Fibroblast of lung (primary cell): ENCODE results near the gene NNT. TPM values are rescaled to one million over a fixed set of nuclear protein-coding genes. Genes with fewer than 3 reads are reported as not detected.
A peak's percentile ranks its signal among the peaks of the same experiment; 100 is the strongest.

Source experiments
- DNase-seq, 2 donors: peaks; one replicate each; pipeline versions ENCODE4 v3.0.0 to v3.0.0-alpha.2; 2010; ENCODE audit warnings: low read depth in 2 of 2
- H2AFZ ChIP-seq: 2 replicates; pipeline ENCODE4 v1.5.1; 2012; ENCODE audit warnings: low read length, control low read depth, inconsistent platforms
- H3K27ac ChIP-seq: 2 replicates; pipeline ENCODE4 v1.5.1; 2011; ENCODE audit warnings: low read length, control low read depth; ENCODE audit not compliant: insufficient read depth
- H3K27me3 ChIP-seq: 2 replicates; pipeline ENCODE4 v1.5.1; 2011; ENCODE audit warnings: mild to moderate bottlenecking, low read length; ENCODE audit not compliant: control insufficient read depth, insufficient read depth
- H3K36me3 ChIP-seq: 2 replicates; pipeline ENCODE4 v1.5.1; 2011; ENCODE audit warnings: low read length; ENCODE audit not compliant: control insufficient read depth, insufficient read depth
- H3K4me1 ChIP-seq: 2 replicates; pipeline ENCODE4 v1.5.1; 2011; ENCODE audit warnings: low read length; ENCODE audit not compliant: control insufficient read depth, insufficient read depth; ENCODE audit errors: extremely low read depth
- H3K4me2 ChIP-seq: 2 replicates; pipeline ENCODE4 v1.5.1; 2011; ENCODE audit warnings: low read length, control low read depth; ENCODE audit not compliant: insufficient read depth; ENCODE audit errors: extremely low read depth
- H3K4me3 ChIP-seq, 4 experiments: fragments of 200-600 bp in 1 of 4; sonication (generic) in 1 of 4; replicated peaks in 1 of 4; 2 replicates each; pipeline ENCODE4 v1.5.1; 2011 to 2016; ENCODE audit warnings: low read length in 4 of 4, low read depth in 3 of 4, mild to moderate bottlenecking in 3 of 4, control low read depth in 2 of 4, inconsistent platforms in 1 of 4, mixed read lengths in 1 of 4; ENCODE audit not compliant: insufficient read depth in 1 of 4; ENCODE audit errors: control extremely low read depth in 1 of 4
- H3K79me2 ChIP-seq: 2 replicates; pipeline ENCODE4 v1.5.1; 2012; ENCODE audit warnings: mild to moderate bottlenecking, low read length, inconsistent platforms; ENCODE audit not compliant: control insufficient read depth, insufficient read depth
- H3K9ac ChIP-seq: 2 replicates; pipeline ENCODE4 v1.5.1; 2011; ENCODE audit warnings: mild to moderate bottlenecking, low read length, control low read depth; ENCODE audit not compliant: insufficient read depth
- H3K9me3 ChIP-seq: 2 replicates; pipeline ENCODE4 v1.5.1; 2012; ENCODE audit warnings: low read depth, low read length; ENCODE audit not compliant: control insufficient read depth, insufficient read depth
- H4K20me1 ChIP-seq: 2 replicates; pipeline ENCODE4 v1.5.1; 2011; ENCODE audit warnings: low read length; ENCODE audit not compliant: control insufficient read depth, insufficient read depth; ENCODE audit errors: extremely low read depth
- CTCF ChIP-seq, 2 donors: IDR thresholded peaks in 1 of 2; conservative IDR thresholded peaks in 1 of 2; 1 replicate in 1 of 2; 2 replicates in 1 of 2; pipeline ENCODE4 v1.5.1; 2011 to 2012; ENCODE audit warnings: low read length in 2 of 2, control low read depth in 1 of 2, inconsistent platforms in 1 of 2, low read depth in 1 of 2, mild to moderate bottlenecking in 1 of 2
- EZH2 ChIP-seq: IDR thresholded peaks from 2 replicates; pipeline ENCODE4 v1.5.1; 2012; ENCODE audit warnings: low read length, control low read depth, mild to moderate bottlenecking; ENCODE audit errors: missing control alignments
- polyA plus RNA-seq, 2 donors: library from polyadenylated mRNA; depleted of rRNA in 1 of 2; stranded (reverse) in 1 of 2; unstranded in 1 of 2; fragments of >200 nt; gene quantifications; 2 replicates each; pipeline ENCODE4 v1.2.1, GENCODE V29; 2011 to 2012; ENCODE audit warnings: missing spikeins in 1 of 2
- total RNA-seq: library from RNA; depleted of rRNA; stranded (reverse); fragments of >200 nt; gene quantifications from 2 replicates; pipeline ENCODE4 v1.2.1, GENCODE V29; 2014

The NNT gene
- total and polyA plus RNA-seq, 2 donors (not counting 1 experiment from before 2014, with no cell fraction given) = 65.7 to 115 TPM

- no peak for TF ChIP-seq EZH2
- no peak for TF ChIP-seq CTCF (conservative IDR thresholded peaks at IDR 0.05 in 1 of 2, IDR thresholded peaks at IDR 0.05 in 1 of 2; ENCODE audit: low read depth in 1 of 2, low read length in 2 of 2)
- Histone ChIP-seq H2AFZ (no peak overlapping the region), H3K9ac (no peak overlapping the region), H3K4me1 (no peaks in the 10 kb centered on the region), H3K4me3 (no peak overlapping the region), H3K79me2 (no peaks in the 10 kb centered on the region), H3K9me3 (no peaks in the 10 kb centered on the region), H3K27ac (no peak overlapping the region), H3K36me3 (peaks cover 5% of the 10 kb centered on the region), H4K20me1 (no peaks in the 10 kb centered on the region), H3K4me2 (no peak overlapping the region), H3K27me3 (no peaks in the 10 kb centered on the region)
- no peak for DNase-seq
Observed at GRCh38 chr5:43613370-43613769, 10.4 kb downstream of the NNT start.

- Histone ChIP-seq H3K79me2 (no peaks in the 10 kb centered on the region), H3K4me3 (no peak overlapping the region), H3K27ac (no peak overlapping the region), H3K9me3 (no peaks in the 10 kb centered on the region), H2AFZ (no peak overlapping the region), H4K20me1 (no peaks in the 10 kb centered on the region), H3K4me1 (no peaks in the 10 kb centered on the region), H3K4me2 (no peak overlapping the region), H3K36me3 (peaks cover 4% of the 10 kb centered on the region), H3K9ac (no peak overlapping the region), H3K27me3 (no peaks in the 10 kb centered on the region)
- TF ChIP-seq EZH2 = no peak
- TF ChIP-seq CTCF (conservative IDR thresholded peaks at IDR 0.05 in 1 of 2, IDR thresholded peaks at IDR 0.05 in 1 of 2; ENCODE audit: low read depth in 1 of 2, low read length in 2 of 2) = no peak
- no peak for DNase-seq
Observed at GRCh38 chr5:43615445-43616184, 12.6 kb downstream of the NNT start.

GRCh38 chr5:43616535-43616934 lies 13.6 kb downstream of the NNT start:
- Histone ChIP-seq H3K79me2 (no peaks in the 10 kb centered on the region), H4K20me1 (no peaks in the 10 kb centered on the region), H3K4me2 (no peak overlapping the region), H2AFZ (no peak overlapping the region), H3K36me3 (peaks cover 4% of the 10 kb centered on the region), H3K9ac (no peak overlapping the region), H3K4me1 (no peaks in the 10 kb centered on the region), H3K27me3 (no peaks in the 10 kb centered on the region), H3K9me3 (no peaks in the 10 kb centered on the region), H3K4me3 (no peak overlapping the region), H3K27ac (no peak overlapping the region)
- peak in 1 of 2 donors; percentile 54 for DNase-seq
- TF ChIP-seq CTCF (conservative IDR thresholded peaks at IDR 0.05 in 1 of 2, IDR thresholded peaks at IDR 0.05 in 1 of 2; ENCODE audit: low read depth in 1 of 2, low read length in 2 of 2) = no peak
- no peak for TF ChIP-seq EZH2
